ENCODE data around the gene DNM3.

Gene DNM3

GRCh38 chr1:171973421-171973820 lies 132.1 kb downstream of the DNM3 start:
- no peak for DNase-seq (ENCODE audit: low read depth)

GRCh38 chr1:171981303-171981702 lies 140.0 kb downstream of the DNM3 start:
- no peak for DNase-seq (ENCODE audit: low read depth)

- DNase-seq (ENCODE audit: low read depth), result no peak
Observed at GRCh38 chr1:171983584-171983983, 142.3 kb downstream of the DNM3 start.

- DNase-seq (ENCODE audit: low read depth), result no peak
Observed at GRCh38 chr1:171984262-171984661, 143.0 kb downstream of the DNM3 start.

GRCh38 chr1:171984850-171985485 lies 143.7 kb downstream of the DNM3 start:
- DNase-seq (ENCODE audit: low read depth), result no peak

- no peak for DNase-seq (ENCODE audit: low read depth)
Observed at GRCh38 chr1:171985639-171986038, 144.3 kb downstream of the DNM3 start.

GRCh38 chr1:171988243-171988885 lies 147.1 kb downstream of the DNM3 start:
- no peak for DNase-seq (ENCODE audit: low read depth)

GRCh38 chr1:171990371-171990770 lies 149.1 kb downstream of the DNM3 start:
- DNase-seq (ENCODE audit: low read depth), result no peak

GRCh38 chr1:171994293-171994692 lies 153.0 kb downstream of the DNM3 start:
- DNase-seq (ENCODE audit: low read depth), result no peak

GRCh38 chr1:171995573-171995972 lies 154.3 kb downstream of the DNM3 start:
- no peak for DNase-seq (ENCODE audit: low read depth)

- DNase-seq (ENCODE audit: low read depth), result no peak
Observed at GRCh38 chr1:171997936-171998335, 156.6 kb downstream of the DNM3 start.

GRCh38 chr1:171998711-171999110 lies 157.4 kb downstream of the DNM3 start:
- no peak for DNase-seq (ENCODE audit: low read depth)

GRCh38 chr1:171999756-172000155 lies 158.5 kb downstream of the DNM3 start:
- no peak for DNase-seq (ENCODE audit: low read depth)

- DNase-seq (ENCODE audit: low read depth), result no peak
Observed at GRCh38 chr1:172001288-172001687, 160.0 kb downstream of the DNM3 start.

GRCh38 chr1:172002725-172003345 lies 161.5 kb downstream of the DNM3 start:
- DNase-seq (ENCODE audit: low read depth), result peak; percentile 12

- DNase-seq (ENCODE audit: low read depth), result no peak
Observed at GRCh38 chr1:172003766-172004530, 162.7 kb downstream of the DNM3 start.

- no peak for DNase-seq (ENCODE audit: low read depth)
Observed at GRCh38 chr1:172004671-172005070, 163.4 kb downstream of the DNM3 start.

GRCh38 chr1:172005856-172006255 lies 164.6 kb downstream of the DNM3 start:
- no peak for DNase-seq (ENCODE audit: low read depth)

GRCh38 chr1:172006660-172007059 lies 165.4 kb downstream of the DNM3 start:
- no peak for DNase-seq (ENCODE audit: low read depth)

- DNase-seq (ENCODE audit: low read depth), result no peak
Observed at GRCh38 chr1:172018727-172019311, 177.5 kb downstream of the DNM3 start.

GRCh38 chr1:172019976-172020375 lies 178.7 kb downstream of the DNM3 start:
- no peak for DNase-seq (ENCODE audit: low read depth)

- no peak for DNase-seq (ENCODE audit: low read depth)
Observed at GRCh38 chr1:172024516-172024915, 183.2 kb downstream of the DNM3 start.

Data from stimulated activated CD8-positive, alpha-beta memory T cell treated with anti-CD3 and anti-CD28 coated beads, Interleukin-12 subunit alpha, Interleukin-12 subunit beta, amount 100 ng/mL, for 1 hour (primary cell).